ENCODE measurements around the gene FANCM.
"Not testable (repeated sequence)": the region's sequence is repeated elsewhere in the genome, so short reads cannot be mapped to it uniquely, and the experiment has no call there.

FANCM gene

GRCh38 chr14:45125754-45126153 is 10.0 kb upstream of the FANCM start:
- DNase-seq (ENCODE audit: extremely low read depth, low read depth), result no peak
- no peak for TF ChIP-seq CTCF (IDR thresholded peaks at IDR 0.05; ENCODE audit: low read depth, low read length)

DNA sequence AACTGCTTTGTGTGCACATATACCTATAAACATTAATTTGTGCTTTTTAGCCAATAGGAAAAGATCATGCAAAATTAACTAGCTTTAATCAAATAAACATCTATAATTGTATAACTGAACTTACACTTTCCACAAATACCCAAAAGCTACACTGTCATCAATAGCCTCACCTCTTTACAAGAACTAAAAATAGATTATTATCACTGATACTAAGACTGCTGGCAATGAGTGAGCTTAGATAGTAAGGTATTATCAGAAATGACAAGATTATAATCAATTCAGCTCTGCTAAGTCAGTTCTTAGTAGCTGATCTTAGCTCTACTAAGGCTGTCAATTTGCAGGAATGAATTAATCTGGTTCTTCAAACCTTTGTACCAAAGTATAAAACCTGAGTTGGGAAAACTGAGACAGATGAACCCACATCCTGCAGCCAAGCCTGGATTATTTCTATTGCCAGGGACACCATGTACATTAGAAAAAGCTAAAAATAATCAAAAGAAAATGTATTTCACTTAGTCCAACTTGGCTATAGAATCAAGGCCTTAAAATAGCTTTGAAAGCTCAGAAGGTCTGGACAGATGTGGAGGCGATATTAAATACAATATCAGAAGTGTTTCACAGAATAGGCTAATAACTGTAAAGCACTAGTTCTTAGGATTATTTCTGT is 6.6 kb upstream of the FANCM start:
- no peak for DNase-seq (ENCODE audit: extremely low read depth, low read depth)
- no peak for TF ChIP-seq CTCF (IDR thresholded peaks at IDR 0.05; ENCODE audit: low read depth, low read length)

GRCh38 chr14:45133683-45134050 is 2.1 kb upstream of the FANCM start:
- DNase-seq (ENCODE audit: extremely low read depth, low read depth), result no peak
- TF ChIP-seq CTCF (IDR thresholded peaks at IDR 0.05; ENCODE audit: low read depth, low read length), result no peak

- TF ChIP-seq CTCF (IDR thresholded peaks at IDR 0.05; ENCODE audit: low read depth, low read length), result peak; percentile 10
- peak; percentile 97 for DNase-seq (ENCODE audit: extremely low read depth, low read depth)
Measured at GRCh38 chr14:45134051-45134958, 1.4 kb upstream of the FANCM start, which contains the start of gene FKBP3. Gene FKBP3 (minus strand): TSS chr14:45134481. CDS start chr14:45134456, 25 bp downstream.

GRCh38 chr14:45135156-45135555 is 574 bp upstream of the FANCM start:
- no peak for TF ChIP-seq CTCF (IDR thresholded peaks at IDR 0.05; ENCODE audit: low read depth, low read length)
- no peak for DNase-seq (ENCODE audit: extremely low read depth, low read depth)

GRCh38 chr14:45136399-45136798 is 669 bp downstream of the FANCM start:
- DNase-seq (ENCODE audit: extremely low read depth, low read depth), result no peak
- TF ChIP-seq CTCF (IDR thresholded peaks at IDR 0.05; ENCODE audit: low read depth, low read length), result no peak

- no peak for TF ChIP-seq CTCF (IDR thresholded peaks at IDR 0.05; ENCODE audit: low read depth, low read length)
- DNase-seq (ENCODE audit: extremely low read depth, low read depth), result no peak
Measured at GRCh38 chr14:45140661-45141187, 5.0 kb downstream of the FANCM start.

DNA sequence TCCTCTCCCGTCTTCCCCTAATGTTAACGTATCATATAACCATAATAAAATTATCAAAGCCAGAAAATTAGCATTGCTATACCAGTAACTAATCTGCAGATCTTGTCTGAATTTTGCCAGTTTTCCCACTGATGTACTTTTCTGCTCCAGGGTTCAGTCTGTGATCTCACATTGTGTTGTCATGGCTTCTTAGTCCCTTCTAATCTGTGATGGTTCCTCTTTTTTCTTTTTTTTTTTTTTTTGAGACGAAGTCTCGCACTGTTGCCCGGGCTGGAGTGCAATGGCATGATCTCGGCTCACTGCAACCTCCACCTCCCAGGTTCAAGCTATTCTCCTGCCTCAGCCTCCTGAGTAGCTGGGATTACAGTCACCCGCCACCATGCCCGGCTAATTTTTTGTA is 6.4 kb downstream of the FANCM start:
- DNase-seq (ENCODE audit: extremely low read depth, low read depth), result not testable (repeated sequence)

Data from AG09319 (cell line).